Stomach (tissue), 9 donors: ENCODE measurements around the gene TMEM131. TPM values are rescaled to one million over a fixed set of nuclear protein-coding genes. Genes with fewer than 3 reads are reported as not detected.
A peak's percentile ranks its signal among the peaks of the same experiment; 100 is the strongest.

ENCODE experiments used
- DNase-seq, 2 donors: peaks; one replicate each; pipeline versions ENCODE4 v3.0.0 to v3.0.0-alpha.2; 2013 to 2019
- H3K27ac ChIP-seq, 5 donors: fragments of 200-600 bp in 4 of 5; sonication (generic) in 4 of 5; one replicate each; pipeline ENCODE4 v1.5.1; 2013 to 2019; ENCODE audit warnings: mild to moderate bottlenecking in 1 of 5, moderate library complexity in 1 of 5
- H3K27me3 ChIP-seq, 3 donors: fragments of 200-600 bp; sonication (generic); one replicate each; pipeline ENCODE4 v1.5.1; 2017 to 2019; ENCODE audit warnings: mixed run types in 1 of 3
- H3K36me3 ChIP-seq, 4 donors: fragments of 200-600 bp; sonication (generic); 1 replicate in 3 of 4; 2 replicates in 1 of 4; pipeline ENCODE4 v1.5.1; 2016 to 2019
- H3K4me1 ChIP-seq, 4 donors: fragments of 200-600 bp; sonication (generic); one replicate each; pipeline ENCODE4 v1.5.1; 2016 to 2019
- H3K4me3 ChIP-seq, 4 donors: fragments of 200-600 bp; sonication (generic) in 3 of 4; one replicate each; pipeline ENCODE4 v1.5.1; 2016 to 2019; ENCODE audit warnings: mild to moderate bottlenecking in 1 of 4
- H3K9me3 ChIP-seq, 4 donors: fragments of 200-600 bp; sonication (generic); one replicate each; pipeline ENCODE4 v1.5.1; 2016 to 2019
- CTCF ChIP-seq, 7 experiments: fragments of 450-650 bp in 4 of 7; fragments of 200-600 bp in 3 of 7; sonication (generic) in 3 of 7; IDR thresholded peaks; one replicate each; pipeline ENCODE4 v1.5.1; 2016 to 2019; ENCODE audit warnings: antibody characterized with exemption in 7 of 7, control low read depth in 2 of 7, mild to moderate bottlenecking in 1 of 7
- EP300 ChIP-seq: sonication (generic); formaldehyde crosslinking; IDR thresholded peaks from one replicate; pipeline ENCODE4 v1.6.1; 2017; ENCODE audit warnings: antibody characterized with exemption
- POLR2A ChIP-seq, 4 donors: fragments of 450-650 bp; IDR thresholded peaks; one replicate each; pipeline ENCODE4 v1.6.1; 2016; ENCODE audit warnings: antibody characterized with exemption in 4 of 4, control low read depth in 2 of 4, mild to moderate bottlenecking in 1 of 4, moderate library complexity in 1 of 4
- POLR2AphosphoS5 ChIP-seq, 3 donors: sonication (generic); formaldehyde crosslinking; IDR thresholded peaks; one replicate each; pipeline ENCODE4 v1.6.1; 2016; ENCODE audit warnings: antibody characterized with exemption in 3 of 3
- WGBS, 5 donors: extraction: QIAGEN DNeasy Blood & Tissue Kit in 3 of 5; methylation state at CpG; one replicate each; pipeline versions ENCODE4 v1.1.5 to v1.1.7; 2013 to 2018; 5-methylcytosine and 5-hydroxymethylcytosine counted together
- intact Hi-C: fragments of 100-400 bp; cut with DNase I; formaldehyde crosslinking; loops from one replicate; pipeline ENCODE4 v1.15.1; 2023; ENCODE audit warnings: low total_unique reads
- polyA plus RNA-seq, 3 donors: library from polyadenylated mRNA; stranded (reverse); fragments of 200-250 nt; gene quantifications; one replicate each; pipeline ENCODE4 v1.2.3, GENCODE V29; 2013
- total RNA-seq, 5 donors: library from RNA; depleted of rRNA; stranded (reverse); fragments of >200 nt; gene quantifications; one replicate each; pipeline versions ENCODE4 v1.1.0 to v1.2.3, GENCODE V29; 2014 to 2016
- donor health status: healthy with polysubstance abuse.
- donor health status: Bipolar disorder and iron deficiency.
- donor health status: healthy.

Gene TMEM131
- total and polyA plus RNA-seq, 8 donors = 4.4 to 119 (median 43.1) TPM

GRCh38 chr2:97950329-97951154 is 45.2 kb downstream of the TMEM131 start:
- Histone ChIP-seq H3K36me3 (no peaks in the 10 kb centered on the region), H3K27me3 (no peaks in the 10 kb centered on the region), H3K4me3 (no peak overlapping the region), H3K9me3 (no peaks in the 10 kb centered on the region), H3K4me1 (peaks cover 0 to 27% (median 19%) of the 10 kb centered on the region in 4 donors), H3K27ac (no peak overlapping the region)
- DNase-seq = no peak
- TF ChIP-seq POLR2AphosphoS5 (IDR thresholded peaks at IDR 0.05) (peak in 1 of 3 donors; percentile 5), CTCF (IDR thresholded peaks at IDR 0.05) (no peak), EP300 (no peak)
- WGBS, 5 donors = 62 to 73% (median 64%) methylated on average over 3 of the region's 3 CpGs
- intact Hi-C loops = no loop called here

GRCh38 chr2:97948926-97949325 is 46.8 kb downstream of the TMEM131 start:
- no peak for DNase-seq
- 67 to 90% (median 78%) methylated on average over 4 of the region's 4 CpGs for WGBS, 5 donors
- Histone ChIP-seq H3K4me1 (peaks cover 0 to 38% (median 22%) of the 10 kb centered on the region in 4 donors), H3K27me3 (no peaks in the 10 kb centered on the region), H3K36me3 (no peaks in the 10 kb centered on the region), H3K9me3 (no peaks in the 10 kb centered on the region), H3K27ac (no peak overlapping the region), H3K4me3 (no peak overlapping the region)
- intact Hi-C loops = no loop called here
- TF ChIP-seq EP300 = no peak
- TF ChIP-seq POLR2AphosphoS5 (IDR thresholded peaks at IDR 0.05) = no peak
- TF ChIP-seq POLR2A (IDR thresholded peaks at IDR 0.05) = no peak
- no peak for TF ChIP-seq CTCF (IDR thresholded peaks at IDR 0.05)

- H3K27me3 ChIP-seq = no peaks in the 10 kb centered on the region
- intact Hi-C loops = no loop called here
- TF ChIP-seq EP300 (no peak), POLR2AphosphoS5 (IDR thresholded peaks at IDR 0.05) (no peak), POLR2A (IDR thresholded peaks at IDR 0.05) (no peak), CTCF (IDR thresholded peaks at IDR 0.05) (no peak)
- no peaks in the 10 kb centered on the region for H3K9me3 ChIP-seq
- peaks cover 0 to 34% (median 17%) of the 10 kb centered on the region in 4 donors for H3K4me1 ChIP-seq
- WGBS, 5 donors = 31 to 47% (median 43%) methylated on average over 1 of the region's 1 CpG
- no peak overlapping the region for H3K4me3 ChIP-seq
- DNase-seq = no peak
- no peak overlapping the region for H3K27ac ChIP-seq
- H3K36me3 ChIP-seq = no peaks in the 10 kb centered on the region
Measured at GRCh38 chr2:97945791-97946190, 50.0 kb downstream of the TMEM131 start.

GRCh38 chr2:97936881-97937280 is 58.9 kb downstream of the TMEM131 start:
- no peak for DNase-seq
- Histone ChIP-seq H3K4me3 (no peak overlapping the region), H3K9me3 (no peaks in the 10 kb centered on the region), H3K27ac (no peak overlapping the region), H3K36me3 (no peaks in the 10 kb centered on the region), H3K4me1 (peaks cover 10 to 50% (median 29%) of the 10 kb centered on the region in 4 donors), H3K27me3 (no peaks in the 10 kb centered on the region)
- 75 to 84% (median 81%) methylated on average over 2 of the region's 2 CpGs for WGBS, 5 donors
- TF ChIP-seq POLR2AphosphoS5 (IDR thresholded peaks at IDR 0.05) (no peak), POLR2A (IDR thresholded peaks at IDR 0.05) (no peak), CTCF (IDR thresholded peaks at IDR 0.05) (no peak), EP300 (no peak)
- intact Hi-C loops = no loop called here
